Posterior cingulate gyrus (tissue), 11 donors: Measurements from ENCODE around the gene KRTCAP2.
A peak's percentile ranks its signal among the peaks of the same experiment; 100 is the strongest.
"Not testable (repeated sequence)": the region's sequence is repeated elsewhere in the genome, so short reads cannot be mapped to it uniquely, and the experiment has no call there.

Experiments used
- DNase-seq, 10 donors: peaks; one replicate each; pipeline versions ENCODE4 v3.0.0 to v3.0.0-alpha.2; 2020 to 2021; ENCODE audit warnings: mixed read lengths in 3 of 10
- intact Hi-C: fragments of 100-400 bp; cut with DNase I; formaldehyde crosslinking; loops from one replicate; pipeline ENCODE4 v1.15.1; 2023

The KRTCAP2 gene

GRCh38 chr1:155171836-155172731 is 1.0 kb downstream of the KRTCAP2 start:
- intact Hi-C loops = no loop called here

GRCh38 chr1:155170806-155171205 is 2.3 kb downstream of the KRTCAP2 start:
- DNase-seq = peak in 1 of 10 donors; percentile 10
- intact Hi-C loops = no loop called here

More at GRCh38 chr1:155171836-155172731, 1.0 kb downstream of the KRTCAP2 start:
- no peak for DNase-seq

- no peak for DNase-seq
- intact Hi-C loops = no loop called here
These were observed 2.9 kb downstream of the KRTCAP2 start for GRCh38 chr1:155170101-155170785.

GRCh38 chr1:155169541-155169940 is 3.6 kb downstream of the KRTCAP2 start:
- DNase-seq = no peak
- intact Hi-C loops = no loop called here

- peak in 1 of 10 donors; percentile 8 for DNase-seq
- intact Hi-C loops = loop anchor here (1.0 kb wide), 1 partner anchor 77 kb away; no protein-coding TSS in a partner anchor
These were observed 4.5 kb downstream of the KRTCAP2 start for GRCh38 chr1:155168456-155169210.

- intact Hi-C loops = loop anchor here (1.0 kb wide), 1 partner anchor 77 kb away; no protein-coding TSS in a partner anchor
- DNase-seq = peak in 1 of 10 donors; percentile 20
These were observed 5.0 kb downstream of the KRTCAP2 start for GRCh38 chr1:155168105-155168445.

- intact Hi-C loops = loop anchor here (1.0 to 2.0 kb wide), 2 partner anchors 41 to 76 kb away; partner anchors contain the start of gene EFNA1
- peak; percentile 86 to 99 (median 94) for DNase-seq
These were observed 5.7 kb downstream of the KRTCAP2 start for GRCh38 chr1:155167166-155168104.

GRCh38 chr1:155166471-155167165 is 6.5 kb downstream of the KRTCAP2 start:
- intact Hi-C loops = loop anchor here (2.0 kb wide), 1 partner anchor 40 kb away; the partner anchor contains the start of gene EFNA1
- peak in 9 of 10 donors; percentile 21 to 92 (median 44) for DNase-seq

- peak in 1 of 10 donors; percentile 45 for DNase-seq
- intact Hi-C loops = loop anchor here (2.0 kb wide), 1 partner anchor 39 kb away; the partner anchor contains the start of gene EFNA1
These were observed 7.0 kb downstream of the KRTCAP2 start for GRCh38 chr1:155166051-155166470.

GRCh38 chr1:155164625-155165024 is 8.5 kb downstream of the KRTCAP2 start:
- DNase-seq = peak in 2 of 10 donors; percentile 29 to 35
- intact Hi-C loops = not testable (repeated sequence)

GRCh38 chr1:155163785-155164184 is 9.3 kb downstream of the KRTCAP2 start:
- DNase-seq, intact Hi-C loops: not testable (repeated sequence)

- DNase-seq = peak in 2 of 10 donors; percentile 9 to 27
- intact Hi-C loops = not testable (repeated sequence)
These were observed 10.5 kb downstream of the KRTCAP2 start for GRCh38 chr1:155162631-155163030.

GRCh38 chr1:155160128-155160527 is 13.0 kb downstream of the KRTCAP2 start:
- peak in 2 of 10 donors; percentile 13 to 37 for DNase-seq
- intact Hi-C loops = no loop called here

- DNase-seq = peak in 1 of 10 donors; percentile 8
- intact Hi-C loops = no loop called here
These were observed 14.1 kb downstream of the KRTCAP2 start for GRCh38 chr1:155158991-155159390.

- intact Hi-C loops, DNase-seq: not testable (repeated sequence)
These were observed 17.0 kb downstream of the KRTCAP2 start for GRCh38 chr1:155155996-155156643.

GRCh38 chr1:155145491-155145890 is 27.6 kb downstream of the KRTCAP2 start:
- intact Hi-C loops = no loop called here
- DNase-seq = no peak

GRCh38 chr1:155141749-155142148 is 31.4 kb downstream of the KRTCAP2 start:
- intact Hi-C loops = no loop called here
- DNase-seq = no peak

GRCh38 chr1:155140630-155140953 is 32.5 kb downstream of the KRTCAP2 start:
- intact Hi-C loops = no loop called here
- no peak for DNase-seq
